A549 (cell line): ENCODE data around the gene L3MBTL4. TPM values are rescaled to one million over a fixed set of nuclear protein-coding genes. Genes with fewer than 3 reads are reported as not detected.

Source experiments
- ATAC-seq, 2 experiments: fragments of 200-7000 bp in 1 of 2; fragments of >200 bp in 1 of 2; cut with Nextera tagmentation in 1 of 2; cut with Tn5 transposase in 1 of 2; 3 replicates each; pipeline versions ENCODE4 v1.8.0 to v1.9.1; 2018 to 2020; ENCODE audit warnings: mild to moderate bottlenecking in 1 of 2, moderate library complexity in 1 of 2
- CTCF ChIA-PET: fragments of 300-600 bp; sonication (Branson Sonifier 250); formaldehyde crosslinking; extraction: SDS; loops from one replicate; lab custom pipeline; 2021; ENCODE audit warnings: antibody characterized with exemption, inconsistent platforms; lab: Yijun Ruan, JAX
- POLR2A ChIA-PET: fragments of 350-600 bp; formaldehyde crosslinking; extraction: SDS; loops from one replicate; lab custom pipeline; 2021; ENCODE audit warnings: antibody characterized with exemption, inconsistent platforms; lab: Yijun Ruan, JAX
- DNase-seq, 2 experiments: peaks; one replicate each; pipeline versions ENCODE4 v3.0.0 to v3.0.0-alpha.2; 2011 to 2016; ENCODE audit warnings: low read depth in 1 of 2, low spot score in 1 of 2
- FAIRE-seq: peaks from 2 replicates; lab custom pipeline; 2011; peaks lifted over from hg19 to GRCh38; lab: Jason Lieb, UNC
- H3K27ac ChIP-seq, 2 experiments: fragments of >200 bp; sonication (Bioruptor Twin); formaldehyde crosslinking; 3 replicates each; pipeline ENCODE4 v1.5.1; 2016 to 2017
- H3K4me1 ChIP-seq: fragments of >200 bp; sonication (Bioruptor Twin); formaldehyde crosslinking; 3 replicates; pipeline ENCODE4 v1.6.1; 2016
- H3K4me2 ChIP-seq: fragments of >200 bp; sonication (Bioruptor Twin); formaldehyde crosslinking; 3 replicates; pipeline ENCODE4 v1.6.1; 2016
- H3K4me3 ChIP-seq: fragments of >200 bp; sonication (Bioruptor Twin); formaldehyde crosslinking; 3 replicates; pipeline ENCODE4 v1.5.1; 2016
- H3K9me3 ChIP-seq: fragments of >200 bp; sonication (Bioruptor Twin); formaldehyde crosslinking; 3 replicates; pipeline ENCODE4 v1.6.1; 2016
- CBX2 ChIP-seq: fragments of 200-600 bp; sonication (generic); IDR thresholded peaks from 2 replicates; pipeline ENCODE4 v1.6.1; 2016; ENCODE audit warnings: low read depth, mild to moderate bottlenecking, borderline replicate concordance
- CBX8 ChIP-seq: fragments of 200-600 bp; sonication (generic); IDR thresholded peaks from 2 replicates; pipeline ENCODE4 v1.6.1; 2016
- CEBPB ChIP-seq, 2 experiments: fragments of >200 bp in 1 of 2; sonication (Bioruptor Twin) in 1 of 2; formaldehyde crosslinking in 1 of 2; IDR thresholded peaks; 2 replicates each; pipeline ENCODE4 v1.6.1; 2012 to 2016
- EHF ChIP-seq: fragments of 250-450 bp; sonication (Bioruptor Pico); IDR thresholded peaks from 2 replicates; pipeline ENCODE4 v1.5.0; 2020; ENCODE audit warnings: mild to moderate bottlenecking
- EP300 ChIP-seq, 2 experiments: fragments of >200 bp; sonication (Bioruptor Twin); formaldehyde crosslinking; IDR thresholded peaks; 2 replicates in 1 of 2; 3 replicates in 1 of 2; pipeline ENCODE4 v1.6.1; 2016 to 2017
- ESRRA ChIP-seq: fragments of 150-350 bp; IDR thresholded peaks from 2 replicates; pipeline ENCODE4 v1.6.1; 2014; ENCODE audit warnings: mild to moderate bottlenecking, low read length, borderline replicate concordance
- FOXS1 ChIP-seq: fragments of 250-450 bp; sonication (Bioruptor Pico); IDR thresholded peaks from 2 replicates; pipeline ENCODE4 v1.5.0; 2020; ENCODE audit warnings: mild to moderate bottlenecking, moderate library complexity
- HES2 ChIP-seq: fragments of >200 bp; sonication (Bioruptor Twin); formaldehyde crosslinking; IDR thresholded peaks from 2 replicates; pipeline ENCODE4 v1.6.1; 2016
- HEYL ChIP-seq: fragments of 250-450 bp; sonication (Bioruptor Pico); IDR thresholded peaks from 2 replicates; pipeline ENCODE4 v1.8.0; 2021; ENCODE audit warnings: mild to moderate bottlenecking, moderate library complexity
- HOXA7 ChIP-seq: fragments of 250-450 bp; sonication (Bioruptor Pico); IDR thresholded peaks from 2 replicates; pipeline ENCODE4 v1.5.0; 2020; ENCODE audit warnings: mild to moderate bottlenecking, moderate library complexity
- JUN ChIP-seq, 2 experiments: fragments of >200 bp; sonication (Bioruptor Twin); formaldehyde crosslinking; IDR thresholded peaks; 2 replicates in 1 of 2; 3 replicates in 1 of 2; pipeline ENCODE4 v1.6.1; 2016 to 2017
- JUNB ChIP-seq: fragments of >200 bp; sonication (Bioruptor Twin); formaldehyde crosslinking; IDR thresholded peaks from 2 replicates; pipeline ENCODE4 v1.6.1; 2016
- KDM5A ChIP-seq: fragments of 200-600 bp; sonication (generic); IDR thresholded peaks from 2 replicates; pipeline ENCODE4 v1.6.1; 2016; ENCODE audit warnings: antibody characterized with exemption, mild to moderate bottlenecking
- MAFK ChIP-seq: fragments of 450-650 bp; IDR thresholded peaks from 2 replicates; pipeline ENCODE4 v1.6.1; 2014; ENCODE audit not compliant: partially characterized antibody
- MYC ChIP-seq: IDR thresholded peaks from 2 replicates; pipeline ENCODE4 v1.6.1; 2012; ENCODE audit warnings: mild to moderate bottlenecking, inconsistent platforms, low read length, improper control_type of control experiment, borderline replicate concordance
- NFE2L2 ChIP-seq: fragments of 150-350 bp; conservative IDR thresholded peaks from 2 replicates; pipeline ENCODE4 v1.6.1; 2014; ENCODE audit warnings: low read length
- NPAS2 ChIP-seq: fragments of 250-450 bp; sonication (Bioruptor Pico); IDR thresholded peaks from 2 replicates; pipeline ENCODE4 v1.8.0; 2022; ENCODE audit warnings: mild to moderate bottlenecking, moderate library complexity, borderline replicate concordance
- NR3C1 ChIP-seq: fragments of >200 bp; sonication (Bioruptor Twin); formaldehyde crosslinking; IDR thresholded peaks from 3 replicates; pipeline ENCODE4 v1.6.1; 2017
- RARB ChIP-seq: fragments of 250-450 bp; sonication (Bioruptor Pico); IDR thresholded peaks from 2 replicates; pipeline ENCODE4 v1.8.0; 2021; ENCODE audit warnings: mild to moderate bottlenecking, moderate library complexity
- RCOR1 ChIP-seq: fragments of 150-350 bp; IDR thresholded peaks from 2 replicates; pipeline ENCODE4 v1.6.1; 2014; ENCODE audit warnings: antibody characterized with exemption, low read length, low read depth
- SMC3 ChIP-seq: fragments of >200 bp; sonication (Bioruptor Twin); formaldehyde crosslinking; IDR thresholded peaks from 3 replicates; pipeline ENCODE4 v1.6.1; 2018; ENCODE audit warnings: inconsistent platforms
- SREBF2 ChIP-seq: fragments of 450-650 bp; IDR thresholded peaks from 2 replicates; pipeline ENCODE4 v1.6.1; 2014; ENCODE audit warnings: mild to moderate bottlenecking, moderate library complexity
- ZNF302 ChIP-seq: fragments of 250-450 bp; sonication (Bioruptor Pico); IDR thresholded peaks from 2 replicates; pipeline ENCODE4 v1.9.0; 2021; ENCODE audit warnings: inconsistent platforms, mild to moderate bottlenecking, moderate library complexity
- ZSCAN20 ChIP-seq: fragments of 250-450 bp; sonication (Bioruptor Pico); IDR thresholded peaks from 2 replicates; pipeline ENCODE4 v1.8.0; 2022; ENCODE audit warnings: mild to moderate bottlenecking, moderate library complexity
- WGBS: methylation state at CpG from one replicate; pipeline ENCODE4 v1.1.6; 2017; ENCODE audit errors: missing lambda C conversion rate; 5-methylcytosine and 5-hydroxymethylcytosine counted together
- polyA plus RNA-seq, 4 experiments: library from polyadenylated mRNA; depleted of rRNA in 3 of 4; stranded (reverse); fragments of >200 nt; fragmentation: RNase III in 1 of 4; extraction: RNeasy Plus Mini Kit Qiagen cat#74134 plus additional on column Dnase treatment in 1 of 4; gene quantifications; 2 replicates in 3 of 4; 3 replicates in 1 of 4; pipeline ENCODE4 v1.2.3, GENCODE V29; 2011 to 2017
- TF ChIP-seq, protein P1 (sequence below): fragments of 450-650 bp; IDR thresholded peaks from 2 replicates; pipeline ENCODE4 v1.6.1; 2014; ENCODE audit warnings: antibody characterized with exemption
- TF ChIP-seq, protein P2 (sequence below): fragments of 250-450 bp; sonication (Bioruptor Pico); IDR thresholded peaks from 2 replicates; pipeline ENCODE4 v1.5.0; 2021; ENCODE audit warnings: mild to moderate bottlenecking, moderate library complexity, borderline replicate concordance

The L3MBTL4 gene
- polyA plus RNA-seq, 2 of the 4 experiments (the other 2 are of a cell fraction), result 0.03 to 0.06 TPM

DNA sequence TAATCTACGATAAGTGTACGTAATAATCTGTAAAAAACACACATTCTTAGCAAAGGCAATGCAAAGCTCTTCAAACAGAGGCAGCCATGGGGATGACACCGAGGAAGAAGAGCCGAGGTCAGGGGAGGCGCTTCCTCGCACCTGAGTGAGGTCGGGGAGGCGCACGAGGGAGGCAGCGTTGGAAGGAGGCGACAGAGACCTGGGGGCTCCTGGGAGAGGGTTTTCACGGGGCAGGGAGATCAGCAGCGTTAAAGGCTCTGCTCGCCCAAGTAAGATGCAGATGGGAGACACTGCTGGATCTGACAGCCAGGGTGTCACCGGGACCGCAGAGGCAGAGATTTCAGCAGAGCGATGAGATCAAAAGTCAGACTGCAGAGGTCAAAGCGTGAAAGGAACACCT is 143.1 kb downstream of the L3MBTL4 start:
- ChIA-PET POLR2A (no interaction called here), CTCF (no interaction called here)
- no peaks in the 10 kb centered on the region for H3K4me1 ChIP-seq
- H3K4me2 ChIP-seq, result no peak overlapping the region
- no peak for FAIRE-seq
- H3K4me3 ChIP-seq, result no peak overlapping the region
- no peak for ATAC-seq
- no peaks in the 10 kb centered on the region for H3K9me3 ChIP-seq
- 43% methylated on average over 15 of the region's 18 CpGs for WGBS
- DNase-seq, result no peak
- H3K27ac ChIP-seq, result no peak overlapping the region
- TF ChIP-seq, protein P1, sequence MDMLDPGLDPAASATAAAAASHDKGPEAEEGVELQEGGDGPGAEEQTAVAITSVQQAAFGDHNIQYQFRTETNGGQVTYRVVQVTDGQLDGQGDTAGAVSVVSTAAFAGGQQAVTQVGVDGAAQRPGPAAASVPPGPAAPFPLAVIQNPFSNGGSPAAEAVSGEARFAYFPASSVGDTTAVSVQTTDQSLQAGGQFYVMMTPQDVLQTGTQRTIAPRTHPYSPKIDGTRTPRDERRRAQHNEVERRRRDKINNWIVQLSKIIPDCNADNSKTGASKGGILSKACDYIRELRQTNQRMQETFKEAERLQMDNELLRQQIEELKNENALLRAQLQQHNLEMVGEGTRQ, result no peak
- TF ChIP-seq MYC (no peak), HEYL (CRISPR knock-in tag) (no peak), MAFK (no peak), EP300 (IDR thresholded peaks at IDR 0.05) (no peak), NR3C1 (no peak), ZSCAN20 (CRISPR knock-in tag) (no peak), CEBPB (IDR thresholded peaks at IDR 0.05) (no peak), SMC3 (no peak)

DNA sequence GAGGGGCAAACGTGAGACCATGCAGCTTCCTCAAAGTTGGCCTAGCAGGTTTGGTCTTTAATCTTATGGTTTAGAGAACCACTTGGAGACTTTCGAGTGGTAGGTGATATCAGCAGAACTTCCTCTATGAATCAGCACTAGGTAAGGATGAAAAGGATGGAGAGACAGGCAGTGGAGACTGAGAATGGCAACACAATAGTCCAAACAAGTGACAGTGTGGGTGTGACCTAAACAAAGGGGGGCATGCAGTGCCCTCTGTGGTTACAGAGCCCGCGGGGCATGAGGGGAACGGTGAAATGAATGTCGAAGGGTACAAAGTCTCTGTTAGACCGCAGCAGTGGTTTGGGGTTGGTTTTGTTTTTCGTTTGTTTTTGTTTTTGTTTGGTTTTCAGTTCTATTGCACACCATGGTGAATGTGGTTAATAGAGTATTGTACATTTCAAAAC is 143.9 kb downstream of the L3MBTL4 start:
- no peaks in the 10 kb centered on the region for H3K4me1 ChIP-seq
- no peak overlapping the region for H3K4me2 ChIP-seq
- CTCF ChIA-PET, result no interaction called here
- ATAC-seq, result no peak
- TF ChIP-seq CBX2, result no peak
- TF ChIP-seq RARB (CRISPR knock-in tag), result no peak
- TF ChIP-seq KDM5A, result no peak
- TF ChIP-seq HOXA7 (CRISPR knock-in tag), result no peak
- TF ChIP-seq SREBF2, result no peak
- no peak for TF ChIP-seq CBX8
- TF ChIP-seq ESRRA, result no peak
- no peak for TF ChIP-seq JUN (IDR thresholded peaks at IDR 0.05)
- no peak for TF ChIP-seq ZNF302
- no peak for TF ChIP-seq HEYL (CRISPR knock-in tag)
- TF ChIP-seq NFE2L2, result no peak
- no peak for TF ChIP-seq RCOR1
- TF ChIP-seq HES2, result no peak
- TF ChIP-seq FOXS1 (CRISPR knock-in tag), result no peak
- no peak for TF ChIP-seq EHF (CRISPR knock-in tag)
- TF ChIP-seq NPAS2 (CRISPR knock-in tag), result no peak
- TF ChIP-seq, protein P2, sequence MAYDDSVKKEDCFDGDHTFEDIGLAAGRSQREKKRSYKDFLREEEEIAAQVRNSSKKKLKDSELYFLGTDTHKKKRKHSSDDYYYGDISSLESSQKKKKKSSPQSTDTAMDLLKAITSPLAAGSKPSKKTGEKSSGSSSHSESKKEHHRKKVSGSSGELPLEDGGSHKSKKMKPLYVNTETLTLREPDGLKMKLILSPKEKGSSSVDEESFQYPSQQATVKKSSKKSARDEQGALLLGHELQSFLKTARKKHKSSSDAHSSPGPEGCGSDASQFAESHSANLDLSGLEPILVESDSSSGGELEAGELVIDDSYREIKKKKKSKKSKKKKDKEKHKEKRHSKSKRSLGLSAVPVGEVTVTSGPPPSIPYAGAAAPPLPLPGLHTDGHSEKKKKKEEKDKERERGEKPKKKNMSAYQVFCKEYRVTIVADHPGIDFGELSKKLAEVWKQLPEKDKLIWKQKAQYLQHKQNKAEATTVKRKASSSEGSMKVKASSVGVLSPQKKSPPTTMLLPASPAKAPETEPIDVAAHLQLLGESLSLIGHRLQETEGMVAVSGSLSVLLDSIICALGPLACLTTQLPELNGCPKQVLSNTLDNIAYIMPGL (CRISPR knock-in tag), result no peak
- TF ChIP-seq JUNB, result no peak
- no peaks in the 10 kb centered on the region for H3K9me3 ChIP-seq
- no peak for FAIRE-seq
- no peak for DNase-seq
- WGBS, result 12% methylated on average over 8 of the region's 8 CpGs
- H3K27ac ChIP-seq, result no peak overlapping the region
- POLR2A ChIA-PET, result no interaction called here
- no peak overlapping the region for H3K4me3 ChIP-seq
